ENCODE measurements around the gene CEL. TPM values are rescaled to one million over a fixed set of nuclear protein-coding genes. Genes with fewer than 3 reads are reported as not detected.
"Not testable (repeated sequence)": the region's sequence is repeated elsewhere in the genome, so short reads cannot be mapped to it uniquely, and the experiment has no call there.

The CEL gene
- total RNA-seq, 1 experiment from 2014 or later: 0.35 TPM

DNA sequence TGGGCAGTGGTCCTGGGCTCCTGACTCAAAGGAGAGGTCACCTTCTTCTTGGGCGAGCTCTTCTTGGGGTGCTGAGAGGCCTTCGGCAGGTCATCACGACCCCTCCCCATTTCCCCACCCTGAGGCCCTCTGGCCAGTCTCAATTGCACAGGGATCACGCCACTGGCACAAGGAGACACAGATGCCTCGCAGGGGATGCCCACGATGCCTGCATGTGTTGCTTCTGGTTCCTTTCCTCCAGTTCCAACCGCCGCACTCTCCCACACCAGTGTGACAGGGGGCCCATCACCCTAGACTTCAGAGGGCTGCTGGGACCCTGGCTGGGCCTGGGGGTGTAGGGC is 1.3 kb downstream of the CEL start:
- no peak for DNase-seq (ENCODE audit: extremely low read depth, low read depth)

DNA sequence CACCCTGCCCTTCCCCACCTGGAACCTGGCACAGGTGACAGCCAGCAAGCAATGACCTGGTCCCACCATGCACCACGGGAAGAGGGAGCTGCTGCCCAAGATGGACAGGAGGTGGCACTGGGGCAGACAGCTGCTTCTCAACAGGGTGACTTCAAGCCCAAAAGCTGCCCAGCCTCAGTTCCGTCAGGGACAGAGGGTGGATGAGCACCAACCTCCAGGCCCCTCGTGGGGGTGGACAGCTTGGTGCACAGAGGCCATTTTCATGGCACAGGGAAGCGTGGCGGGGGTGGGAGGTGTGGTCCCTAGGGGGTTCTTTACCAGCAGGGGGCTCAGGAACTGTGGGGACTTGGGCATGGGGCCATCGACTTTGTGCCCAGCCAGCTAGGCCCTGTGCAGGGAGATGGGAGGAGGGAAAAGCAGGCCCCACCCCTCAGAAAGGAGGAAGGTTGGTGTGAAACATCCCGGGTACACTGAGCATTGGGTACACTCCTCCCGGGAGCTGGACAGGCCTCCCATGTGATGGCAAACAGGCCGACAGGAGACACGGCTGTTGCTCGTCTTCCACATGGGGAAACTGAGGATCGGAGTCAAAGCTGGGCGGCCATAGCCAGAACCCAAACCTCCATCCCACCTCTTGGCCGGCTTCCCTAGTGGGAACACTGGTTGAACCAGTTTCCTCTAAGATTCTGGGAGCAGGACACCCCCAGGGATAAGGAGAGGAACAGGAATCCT is 1.9 kb downstream of the CEL start:
- no peak for DNase-seq (ENCODE audit: extremely low read depth, low read depth)

DNA sequence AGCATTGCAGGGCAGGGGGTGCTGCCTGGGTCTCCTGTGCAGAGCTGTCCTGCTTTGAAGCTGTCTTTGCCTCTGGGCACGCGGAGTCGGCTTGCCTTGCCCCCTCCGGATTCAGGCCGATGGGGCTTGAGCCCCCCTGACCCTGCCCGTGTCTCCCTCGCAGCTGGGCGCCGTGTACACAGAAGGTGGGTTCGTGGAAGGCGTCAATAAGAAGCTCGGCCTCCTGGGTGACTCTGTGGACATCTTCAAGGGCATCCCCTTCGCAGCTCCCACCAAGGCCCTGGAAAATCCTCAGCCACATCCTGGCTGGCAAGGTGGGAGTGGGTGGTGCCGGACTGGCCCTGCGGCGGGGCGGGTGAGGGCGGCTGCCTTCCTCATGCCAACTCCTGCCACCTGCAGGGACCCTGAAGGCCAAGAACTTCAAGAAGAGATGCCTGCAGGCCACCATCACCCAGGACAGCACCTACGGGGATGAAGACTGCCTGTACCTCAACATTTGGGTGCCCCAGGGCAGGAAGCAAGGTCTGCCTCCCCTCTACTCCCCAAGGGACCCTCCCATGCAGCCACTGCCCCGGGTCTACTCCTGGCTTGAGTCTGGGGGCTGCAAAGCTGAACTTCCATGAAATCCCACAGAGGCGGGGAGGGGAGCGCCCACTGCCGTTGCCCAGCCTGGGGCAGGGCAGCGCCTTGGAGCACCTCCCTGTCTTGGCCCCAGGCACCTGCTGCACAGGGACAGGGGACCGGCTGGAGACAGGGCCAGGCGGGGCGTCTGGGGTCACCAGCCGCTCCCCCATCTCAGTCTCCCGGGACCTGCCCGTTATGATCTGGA is 2.7 kb downstream of the CEL start:
- DNase-seq (ENCODE audit: extremely low read depth, low read depth): no peak

DNA sequence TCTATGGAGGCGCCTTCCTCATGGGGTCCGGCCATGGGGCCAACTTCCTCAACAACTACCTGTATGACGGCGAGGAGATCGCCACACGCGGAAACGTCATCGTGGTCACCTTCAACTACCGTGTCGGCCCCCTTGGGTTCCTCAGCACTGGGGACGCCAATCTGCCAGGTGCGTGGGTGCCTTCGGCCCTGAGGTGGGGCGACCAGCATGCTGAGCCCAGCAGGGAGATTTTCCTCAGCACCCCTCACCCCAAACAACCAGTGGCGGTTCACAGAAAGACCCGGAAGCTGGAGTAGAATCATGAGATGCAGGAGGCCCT is 3.2 kb downstream of the CEL start:
- DNase-seq (ENCODE audit: extremely low read depth, low read depth): no peak

DNA sequence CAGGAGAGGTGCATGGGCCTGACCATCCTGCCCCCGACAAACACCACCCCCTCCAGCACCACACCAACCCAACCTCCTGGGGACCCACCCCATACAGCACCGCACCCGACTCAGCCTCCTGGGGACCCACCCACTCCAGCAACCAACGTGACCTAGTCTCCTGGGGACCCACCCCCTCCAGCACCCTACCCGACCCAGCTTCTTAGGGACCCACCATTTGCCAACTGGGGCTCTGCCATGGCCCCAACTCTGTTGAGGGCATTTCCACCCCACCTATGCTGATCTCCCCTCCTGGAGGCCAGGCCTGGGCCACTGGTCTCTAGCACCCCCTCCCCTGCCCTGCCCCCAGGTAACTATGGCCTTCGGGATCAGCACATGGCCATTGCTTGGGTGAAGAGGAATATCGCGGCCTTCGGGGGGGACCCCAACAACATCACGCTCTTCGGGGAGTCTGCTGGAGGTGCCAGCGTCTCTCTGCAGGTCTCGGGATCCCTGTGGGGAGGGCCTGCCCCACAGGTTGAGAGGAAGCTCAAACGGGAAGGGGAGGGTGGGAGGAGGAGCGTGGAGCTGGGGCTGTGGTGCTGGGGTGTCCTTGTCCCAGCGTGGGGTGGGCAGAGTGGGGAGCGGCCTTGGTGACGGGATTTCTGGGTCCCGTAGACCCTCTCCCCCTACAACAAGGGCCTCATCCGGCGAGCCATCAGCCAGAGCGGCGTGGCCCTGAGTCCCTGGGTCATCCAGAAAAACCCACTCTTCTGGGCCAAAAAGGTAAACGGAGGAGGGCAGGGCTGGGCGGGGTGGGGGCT is 4.6 kb downstream of the CEL start:
- no peak for DNase-seq (ENCODE audit: extremely low read depth, low read depth)

DNA sequence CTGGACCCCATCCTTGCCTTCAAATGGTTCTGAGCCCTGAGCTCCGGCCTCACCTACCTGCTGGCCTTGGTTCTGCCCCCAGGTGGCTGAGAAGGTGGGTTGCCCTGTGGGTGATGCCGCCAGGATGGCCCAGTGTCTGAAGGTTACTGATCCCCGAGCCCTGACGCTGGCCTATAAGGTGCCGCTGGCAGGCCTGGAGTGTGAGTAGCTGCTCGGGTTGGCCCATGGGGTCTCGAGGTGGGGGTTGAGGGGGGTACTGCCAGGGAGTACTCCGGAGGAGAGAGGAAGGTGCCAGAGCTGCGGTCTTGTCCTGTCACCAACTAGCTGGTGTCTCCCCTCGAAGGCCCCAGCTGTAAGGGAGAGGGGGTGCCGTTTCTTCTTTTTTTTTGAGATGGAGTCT is 5.2 kb downstream of the CEL start:
- no peak for DNase-seq (ENCODE audit: extremely low read depth, low read depth)

DNA sequence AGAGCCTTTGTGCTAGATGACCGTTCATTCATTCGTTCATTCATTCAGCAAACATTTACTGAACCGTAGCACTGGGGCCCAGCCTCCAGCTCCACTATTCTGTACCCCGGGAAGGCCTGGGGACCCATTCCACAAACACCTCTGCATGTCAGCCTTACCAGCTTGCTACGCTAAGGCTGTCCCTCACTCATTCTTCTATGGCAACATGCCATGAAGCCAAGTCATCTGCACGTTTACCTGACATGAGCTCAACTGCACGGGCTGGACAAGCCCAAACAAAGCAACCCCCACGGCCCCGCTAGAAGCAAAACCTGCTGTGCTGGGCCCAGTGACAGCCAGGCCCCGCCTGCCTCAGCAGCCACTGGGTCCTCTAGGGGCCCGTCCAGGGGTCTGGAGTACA is 6.0 kb downstream of the CEL start:
- no peak for DNase-seq (ENCODE audit: extremely low read depth, low read depth)

DNA sequence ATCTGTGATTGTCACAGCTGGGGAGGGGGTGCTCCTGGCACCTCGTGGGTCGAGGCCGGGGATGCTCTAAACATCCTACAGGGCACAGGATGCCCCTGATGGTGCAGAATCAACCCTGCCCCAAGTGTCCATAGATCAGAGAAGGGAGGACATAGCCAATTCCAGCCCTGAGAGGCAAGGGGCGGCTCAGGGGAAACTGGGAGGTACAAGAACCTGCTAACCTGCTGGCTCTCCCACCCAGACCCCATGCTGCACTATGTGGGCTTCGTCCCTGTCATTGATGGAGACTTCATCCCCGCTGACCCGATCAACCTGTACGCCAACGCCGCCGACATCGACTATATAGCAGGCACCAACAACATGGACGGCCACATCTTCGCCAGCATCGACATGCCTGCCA is 6.7 kb downstream of the CEL start:
- not testable (repeated sequence) for DNase-seq (ENCODE audit: extremely low read depth, low read depth)

DNA sequence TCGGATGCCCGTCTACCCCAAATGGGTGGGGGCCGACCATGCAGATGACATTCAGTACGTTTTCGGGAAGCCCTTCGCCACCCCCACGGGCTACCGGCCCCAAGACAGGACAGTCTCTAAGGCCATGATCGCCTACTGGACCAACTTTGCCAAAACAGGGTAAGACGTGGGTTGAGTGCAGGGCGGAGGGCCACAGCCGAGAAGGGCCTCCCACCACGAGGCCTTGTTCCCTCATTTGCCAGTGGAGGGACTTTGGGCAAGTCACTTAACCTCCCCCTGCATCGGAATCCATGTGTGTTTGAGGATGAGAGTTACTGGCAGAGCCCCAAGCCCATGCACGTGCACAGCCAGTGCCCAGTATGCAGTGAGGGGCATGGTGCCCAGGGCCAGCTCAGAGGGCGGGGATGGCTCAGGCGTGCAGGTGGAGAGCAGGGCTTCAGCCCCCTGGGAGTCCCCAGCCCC is 8.8 kb downstream of the CEL start:
- not testable (repeated sequence) for DNase-seq (ENCODE audit: extremely low read depth, low read depth)

DNA sequence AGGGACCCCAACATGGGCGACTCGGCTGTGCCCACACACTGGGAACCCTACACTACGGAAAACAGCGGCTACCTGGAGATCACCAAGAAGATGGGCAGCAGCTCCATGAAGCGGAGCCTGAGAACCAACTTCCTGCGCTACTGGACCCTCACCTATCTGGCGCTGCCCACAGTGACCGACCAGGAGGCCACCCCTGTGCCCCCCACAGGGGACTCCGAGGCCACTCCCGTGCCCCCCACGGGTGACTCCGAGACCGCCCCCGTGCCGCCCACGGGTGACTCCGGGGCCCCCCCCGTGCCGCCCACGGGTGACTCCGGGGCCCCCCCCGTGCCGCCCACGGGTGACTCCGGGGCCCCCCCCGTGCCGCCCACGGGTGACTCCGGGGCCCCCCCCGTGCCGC is 9.2 kb downstream of the CEL start:
- not testable (repeated sequence) for DNase-seq (ENCODE audit: extremely low read depth, low read depth)

DNA sequence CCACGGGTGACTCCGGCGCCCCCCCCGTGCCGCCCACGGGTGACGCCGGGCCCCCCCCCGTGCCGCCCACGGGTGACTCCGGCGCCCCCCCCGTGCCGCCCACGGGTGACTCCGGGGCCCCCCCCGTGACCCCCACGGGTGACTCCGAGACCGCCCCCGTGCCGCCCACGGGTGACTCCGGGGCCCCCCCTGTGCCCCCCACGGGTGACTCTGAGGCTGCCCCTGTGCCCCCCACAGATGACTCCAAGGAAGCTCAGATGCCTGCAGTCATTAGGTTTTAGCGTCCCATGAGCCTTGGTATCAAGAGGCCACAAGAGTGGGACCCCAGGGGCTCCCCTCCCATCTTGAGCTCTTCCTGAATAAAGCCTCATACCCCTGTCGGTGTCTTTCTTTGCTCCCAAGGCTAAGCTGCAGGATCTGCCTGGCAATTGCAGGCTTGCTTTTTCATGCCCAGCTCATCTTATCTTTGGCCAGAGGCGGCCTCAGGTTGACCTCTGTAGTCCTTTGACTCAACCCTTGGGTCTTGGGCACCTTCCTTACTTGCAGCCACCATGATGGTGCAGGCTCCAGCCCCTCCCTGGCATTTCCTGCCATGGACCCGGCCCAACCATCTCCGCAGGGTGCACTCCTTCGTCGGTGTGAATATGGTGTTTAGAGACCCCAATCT is 9.8 kb downstream of the CEL start:
- no peak for DNase-seq (ENCODE audit: extremely low read depth, low read depth)

DNA sequence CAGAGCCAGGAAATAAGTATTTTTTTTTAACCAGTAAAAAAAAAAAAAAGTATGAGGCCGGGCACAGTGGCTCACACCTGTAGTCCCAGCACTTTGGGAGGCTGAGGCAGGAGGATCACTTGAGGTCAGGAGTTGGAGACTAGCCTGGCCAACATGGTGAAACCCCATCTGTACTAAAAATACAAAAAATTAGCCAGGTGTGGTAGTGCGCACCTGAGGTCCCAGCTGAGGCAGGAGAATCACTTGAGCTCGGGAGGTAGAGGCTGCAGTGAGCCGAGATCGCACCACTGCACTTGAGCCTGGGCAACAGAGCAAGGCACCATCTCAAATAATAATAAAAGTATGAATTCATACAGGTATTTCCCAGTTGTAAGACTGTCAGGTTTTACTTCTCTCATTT is 10.4 kb downstream of the CEL start:
- DNase-seq (ENCODE audit: extremely low read depth, low read depth): not testable (repeated sequence)

DNA sequence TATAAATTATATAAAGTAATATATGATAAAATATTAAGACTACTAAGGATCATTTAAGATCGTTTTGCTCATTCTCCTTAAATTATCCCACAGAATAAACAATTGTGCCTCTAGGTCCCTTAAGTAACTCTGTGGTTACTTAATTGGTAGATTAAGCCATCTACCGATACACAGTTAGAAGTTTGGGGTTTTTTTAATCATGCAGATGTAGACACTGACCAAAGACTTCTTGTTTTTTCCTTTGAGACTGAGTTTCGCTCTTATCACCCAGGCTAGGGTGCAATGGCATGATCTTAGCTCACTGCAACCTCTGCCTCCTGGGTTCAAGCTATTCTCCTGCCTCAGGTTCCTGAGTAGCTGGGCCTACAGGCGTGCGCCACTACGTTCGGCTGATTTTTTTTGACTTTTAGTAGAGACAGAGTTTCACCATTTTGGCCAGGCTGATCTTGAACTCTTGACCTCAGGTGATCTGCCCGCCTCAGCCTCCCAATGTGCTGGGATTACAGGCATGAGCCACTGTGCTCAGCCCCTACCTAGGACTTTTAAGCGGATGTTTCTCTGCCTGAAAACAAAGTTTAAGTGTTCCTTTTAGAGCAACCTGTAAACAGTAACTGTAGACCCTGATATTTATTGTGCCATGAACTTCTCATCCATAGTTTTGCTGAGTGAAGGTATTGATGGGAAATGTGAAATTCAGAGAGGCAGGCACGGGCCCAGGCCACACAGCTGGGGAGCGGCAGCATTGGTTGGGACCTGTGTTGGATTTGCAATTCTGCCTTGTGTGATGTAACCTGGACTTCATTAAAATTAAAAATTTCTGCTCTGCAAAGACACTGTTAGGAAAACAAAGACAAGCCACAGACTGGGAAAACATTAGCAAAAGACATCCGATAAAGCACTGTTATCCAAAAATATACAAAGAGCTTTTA is 11.6 kb downstream of the CEL start:
- no peak for DNase-seq (ENCODE audit: extremely low read depth, low read depth)

DNA sequence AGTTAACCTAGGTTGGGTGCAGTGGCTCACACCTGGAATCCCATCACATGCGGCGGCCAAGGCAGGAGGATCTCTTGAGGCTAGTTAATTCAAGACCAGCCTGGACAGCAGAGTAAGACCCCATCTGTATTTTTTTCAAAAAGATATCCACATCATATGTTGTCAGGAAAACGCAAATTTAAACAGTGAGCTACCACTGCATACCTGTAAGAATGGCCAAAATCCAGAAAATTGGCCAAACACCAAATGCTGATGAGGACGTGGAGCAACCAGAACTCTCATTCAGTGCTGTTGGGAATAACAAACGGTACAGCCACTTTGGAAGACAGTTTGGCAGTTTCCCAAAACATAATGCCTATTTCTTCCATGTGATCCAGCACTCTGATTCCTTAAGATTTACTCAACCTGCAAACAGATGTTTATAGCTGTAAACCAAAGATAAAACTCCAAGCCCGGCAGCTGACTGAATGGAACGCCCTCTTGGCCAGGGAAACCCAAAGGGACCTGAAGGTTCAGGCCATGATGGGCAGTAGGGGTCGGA is 12.4 kb downstream of the CEL start:
- no peak for DNase-seq (ENCODE audit: extremely low read depth, low read depth)

DNA sequence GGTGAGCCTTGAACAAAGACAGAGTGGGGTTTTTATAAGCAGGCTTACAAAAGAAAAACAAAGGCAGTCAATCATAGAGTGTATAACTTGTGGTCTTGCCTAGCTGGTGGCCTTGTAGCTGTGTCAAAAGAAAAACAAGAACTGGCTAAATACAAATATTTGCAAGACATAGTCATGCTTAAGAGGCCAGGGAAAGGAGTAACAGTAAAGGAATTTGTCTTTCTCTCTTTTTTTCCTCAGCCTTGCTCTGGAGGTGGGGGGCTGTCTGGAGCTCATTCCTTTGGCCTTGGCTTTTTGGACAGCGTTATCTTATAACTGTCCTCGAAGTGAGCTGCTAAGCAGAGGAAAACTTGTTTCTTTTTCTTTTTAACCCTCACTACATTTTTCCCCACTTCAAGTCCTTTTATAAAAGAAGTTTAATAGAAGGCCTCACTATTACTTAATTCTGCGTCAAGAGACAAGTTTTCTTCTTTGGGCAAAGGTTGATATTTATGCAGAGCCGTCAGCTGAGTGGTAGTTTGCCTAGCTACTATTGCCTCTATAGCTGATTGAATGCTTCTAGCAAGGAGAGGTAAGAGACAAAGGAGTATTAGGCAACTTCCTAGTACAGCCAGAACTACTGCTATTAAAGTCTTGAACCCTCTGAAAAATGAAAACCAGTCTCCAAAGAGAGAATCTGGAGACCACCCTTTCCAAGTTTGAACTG is 14.3 kb downstream of the CEL start:
- no peak for DNase-seq (ENCODE audit: extremely low read depth, low read depth)

DNA sequence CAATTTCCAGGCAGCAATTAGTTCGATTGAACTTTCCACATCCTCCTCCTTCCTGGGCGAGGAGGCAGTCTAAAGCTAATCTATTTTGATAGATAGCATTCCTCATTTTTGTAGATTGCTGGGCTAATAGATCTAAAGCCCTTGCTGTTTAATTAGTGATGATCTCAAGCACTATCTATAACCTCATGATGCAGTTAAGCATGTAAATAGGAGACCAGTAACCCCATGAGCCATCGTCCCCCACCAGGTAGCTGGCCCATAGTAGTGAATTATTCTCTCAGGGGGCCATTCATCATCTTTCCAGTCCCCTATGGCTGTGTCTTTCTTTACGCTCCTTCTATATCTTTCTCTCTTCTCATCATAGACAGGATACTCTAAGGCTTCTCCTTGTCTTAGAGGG is 14.9 kb downstream of the CEL start:
- DNase-seq (ENCODE audit: extremely low read depth, low read depth): no peak

DNA sequence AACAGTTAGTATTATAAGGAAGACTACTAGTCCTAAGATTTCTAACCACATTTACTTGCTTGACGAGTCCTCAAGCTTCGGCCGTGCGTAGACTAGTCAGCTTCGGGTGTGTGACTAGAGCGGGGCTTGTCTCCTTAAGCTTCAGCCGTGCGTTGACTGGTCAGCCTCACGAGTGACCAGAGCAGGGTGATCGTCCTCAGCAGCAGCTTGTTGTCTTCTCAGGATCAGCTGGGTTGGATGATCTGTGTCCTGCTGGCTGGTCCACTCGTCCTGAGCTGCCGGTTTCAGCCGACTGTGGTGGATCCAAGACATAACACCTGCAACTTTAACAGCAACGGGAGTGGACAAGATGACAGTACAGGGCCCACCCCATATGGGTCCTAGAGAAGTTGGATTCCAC is 16.7 kb downstream of the CEL start:
- DNase-seq (ENCODE audit: extremely low read depth, low read depth): no peak

DNA sequence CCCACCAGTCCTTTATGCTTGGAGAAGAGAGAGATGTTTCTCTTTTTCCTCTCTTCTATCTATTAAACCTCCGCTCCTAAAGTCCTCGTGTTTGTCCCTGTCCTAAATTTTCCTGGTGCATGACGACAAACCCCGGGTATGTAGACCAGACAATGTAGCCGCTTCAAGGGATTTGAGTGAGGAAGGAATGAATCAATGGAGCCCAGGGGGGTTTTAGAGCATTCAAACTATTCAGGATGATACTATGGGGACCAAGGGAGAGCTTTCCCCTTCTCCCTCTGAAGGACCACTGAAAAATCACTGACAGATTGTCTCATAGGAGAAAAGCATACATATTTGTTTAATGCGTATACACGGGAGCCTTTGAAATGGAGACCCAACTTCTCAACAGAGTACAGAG is 18.4 kb downstream of the CEL start:
- DNase-seq (ENCODE audit: extremely low read depth, low read depth): no peak
